IPS-18c (cell line): Measurements from ENCODE around the gene RRM2.

ENCODE experiments used
- H3K4me3 ChIP-seq: 2 replicates; pipeline ENCODE4 v1.7.0; 2013; ENCODE audit warnings: low read depth, mild to moderate bottlenecking, low read length, moderate library complexity; ENCODE audit not compliant: insufficient read depth
- H3K9me3 ChIP-seq: one replicate; pipeline ENCODE4 v1.6.1; 2013; ENCODE audit warnings: mild to moderate bottlenecking, low read length, moderate library complexity; ENCODE audit not compliant: control insufficient read depth, insufficient read depth

RRM2 gene

GRCh38 chr2:10161206-10161931 lies 38.8 kb downstream of the RRM2 start:
- no peak overlapping the region for H3K4me3 ChIP-seq

GRCh38 chr2:10161961-10162441 lies 39.5 kb downstream of the RRM2 start:
- H3K9me3 ChIP-seq = no peaks in the 10 kb centered on the region
- H3K4me3 ChIP-seq = no peak overlapping the region

More at GRCh38 chr2:10161206-10161931, 38.8 kb downstream of the RRM2 start:
- H3K9me3 ChIP-seq = no peaks in the 10 kb centered on the region

- Histone ChIP-seq H3K4me3 (no peak overlapping the region), H3K9me3 (no peaks in the 10 kb centered on the region)
Measured at GRCh38 chr2:10162586-10163497, 40.3 kb downstream of the RRM2 start.

GRCh38 chr2:10163498-10164486 lies 41.3 kb downstream of the RRM2 start:
- Histone ChIP-seq H3K4me3 (no peak overlapping the region), H3K9me3 (no peaks in the 10 kb centered on the region)

- H3K4me3 ChIP-seq = no peak overlapping the region
- no peaks in the 10 kb centered on the region for H3K9me3 ChIP-seq
Measured at GRCh38 chr2:10164601-10165000, 42.1 kb downstream of the RRM2 start.

GRCh38 chr2:10165282-10165681 lies 42.7 kb downstream of the RRM2 start:
- no peak overlapping the region for H3K4me3 ChIP-seq
- no peaks in the 10 kb centered on the region for H3K9me3 ChIP-seq

GRCh38 chr2:10165861-10166675 lies 43.5 kb downstream of the RRM2 start:
- Histone ChIP-seq H3K9me3 (no peaks in the 10 kb centered on the region), H3K4me3 (no peak overlapping the region)

GRCh38 chr2:10166676-10167292 lies 44.2 kb downstream of the RRM2 start:
- no peak overlapping the region for H3K4me3 ChIP-seq
- H3K9me3 ChIP-seq = no peaks in the 10 kb centered on the region

GRCh38 chr2:10167316-10167715 lies 44.8 kb downstream of the RRM2 start:
- H3K4me3 ChIP-seq = no peak overlapping the region

GRCh38 chr2:10168221-10168620 lies 45.7 kb downstream of the RRM2 start:
- Histone ChIP-seq H3K9me3 (no peaks in the 10 kb centered on the region), H3K4me3 (no peak overlapping the region)

More at GRCh38 chr2:10167316-10167715, 44.8 kb downstream of the RRM2 start:
- no peaks in the 10 kb centered on the region for H3K9me3 ChIP-seq

GRCh38 chr2:10169053-10169578 lies 46.6 kb downstream of the RRM2 start:
- no peaks in the 10 kb centered on the region for H3K9me3 ChIP-seq

GRCh38 chr2:10169581-10169980 lies 47.0 kb downstream of the RRM2 start:
- H3K4me3 ChIP-seq = no peak overlapping the region
- no peaks in the 10 kb centered on the region for H3K9me3 ChIP-seq

More at GRCh38 chr2:10169053-10169578, 46.6 kb downstream of the RRM2 start:
- H3K4me3 ChIP-seq = no peak overlapping the region

- no peak overlapping the region for H3K4me3 ChIP-seq
- H3K9me3 ChIP-seq = no peaks in the 10 kb centered on the region
Measured at GRCh38 chr2:10170256-10170655, 47.7 kb downstream of the RRM2 start.

- Histone ChIP-seq H3K9me3 (no peaks in the 10 kb centered on the region), H3K4me3 (no peak overlapping the region)
Measured at GRCh38 chr2:10171006-10171800, 48.7 kb downstream of the RRM2 start.
